A549 (cell line): ENCODE data around the gene UNC13D. TPM values are rescaled to one million over a fixed set of nuclear protein-coding genes. Genes with fewer than 3 reads are reported as not detected.

Experiments
- ATAC-seq, 2 experiments: fragments of 200-7000 bp in 1 of 2; fragments of >200 bp in 1 of 2; cut with Nextera tagmentation in 1 of 2; cut with Tn5 transposase in 1 of 2; 3 replicates each; pipeline versions ENCODE4 v1.8.0 to v1.9.1; 2018 to 2020; ENCODE audit warnings: mild to moderate bottlenecking in 1 of 2, moderate library complexity in 1 of 2
- CTCF ChIA-PET: fragments of 300-600 bp; sonication (Branson Sonifier 250); formaldehyde crosslinking; extraction: SDS; loops from one replicate; lab custom pipeline; 2021; ENCODE audit warnings: antibody characterized with exemption, inconsistent platforms; lab: Yijun Ruan, JAX
- POLR2A ChIA-PET: fragments of 350-600 bp; formaldehyde crosslinking; extraction: SDS; loops from one replicate; lab custom pipeline; 2021; ENCODE audit warnings: antibody characterized with exemption, inconsistent platforms; lab: Yijun Ruan, JAX
- DNase-seq, 2 experiments: peaks; one replicate each; pipeline versions ENCODE4 v3.0.0 to v3.0.0-alpha.2; 2011 to 2016; ENCODE audit warnings: low read depth in 1 of 2, low spot score in 1 of 2
- FAIRE-seq: peaks from 2 replicates; lab custom pipeline; 2011; peaks lifted over from hg19 to GRCh38; lab: Jason Lieb, UNC
- H3K27ac ChIP-seq, 2 experiments: fragments of >200 bp; sonication (Bioruptor Twin); formaldehyde crosslinking; 3 replicates each; pipeline ENCODE4 v1.5.1; 2016 to 2017
- H3K4me1 ChIP-seq: fragments of >200 bp; sonication (Bioruptor Twin); formaldehyde crosslinking; 3 replicates; pipeline ENCODE4 v1.6.1; 2016
- H3K4me2 ChIP-seq: fragments of >200 bp; sonication (Bioruptor Twin); formaldehyde crosslinking; 3 replicates; pipeline ENCODE4 v1.6.1; 2016
- H3K4me3 ChIP-seq: fragments of >200 bp; sonication (Bioruptor Twin); formaldehyde crosslinking; 3 replicates; pipeline ENCODE4 v1.5.1; 2016
- H3K9me3 ChIP-seq: fragments of >200 bp; sonication (Bioruptor Twin); formaldehyde crosslinking; 3 replicates; pipeline ENCODE4 v1.6.1; 2016
- ATOH8 ChIP-seq: fragments of 250-450 bp; sonication (Bioruptor Pico); IDR thresholded peaks from 2 replicates; pipeline ENCODE4 v1.5.0; 2020; ENCODE audit warnings: low read depth, mild to moderate bottlenecking, moderate library complexity
- CHD4 ChIP-seq: fragments of 200-600 bp; sonication (generic); IDR thresholded peaks from 2 replicates; pipeline ENCODE4 v1.6.1; 2016; ENCODE audit warnings: antibody characterized with exemption, mild to moderate bottlenecking, borderline replicate concordance
- CTCF ChIP-seq: fragments of >200 bp; sonication (Bioruptor Twin); formaldehyde crosslinking; IDR thresholded peaks from 3 replicates; pipeline ENCODE4 v1.5.1; 2016
- E2F6 ChIP-seq: IDR thresholded peaks from 2 replicates; pipeline ENCODE4 v1.6.1; 2012; ENCODE audit warnings: low read depth, borderline replicate concordance
- ELK1 ChIP-seq: fragments of 150-350 bp; IDR thresholded peaks from 2 replicates; pipeline ENCODE4 v1.6.1; 2014; ENCODE audit warnings: low read depth, mild to moderate bottlenecking, low read length
- GATA3 ChIP-seq: IDR thresholded peaks from 2 replicates; pipeline ENCODE4 v1.6.1; 2012; ENCODE audit warnings: borderline replicate concordance
- HOXB13 ChIP-seq: fragments of 250-450 bp; sonication (Bioruptor Pico); IDR thresholded peaks from 2 replicates; pipeline ENCODE4 v1.5.0; 2020; ENCODE audit warnings: low read depth, mild to moderate bottlenecking, moderate library complexity
- HOXB5 ChIP-seq: fragments of 250-450 bp; sonication (Bioruptor Pico); IDR thresholded peaks from 2 replicates; pipeline ENCODE4 v1.5.0; 2020; ENCODE audit warnings: mild to moderate bottlenecking, moderate library complexity
- JUN ChIP-seq, 2 experiments: fragments of >200 bp; sonication (Bioruptor Twin); formaldehyde crosslinking; IDR thresholded peaks; 2 replicates in 1 of 2; 3 replicates in 1 of 2; pipeline ENCODE4 v1.6.1; 2016 to 2017
- KDM1A ChIP-seq: fragments of 200-600 bp; sonication (generic); IDR thresholded peaks from 2 replicates; pipeline ENCODE4 v1.6.1; 2016; ENCODE audit warnings: low read depth, mild to moderate bottlenecking
- MAFK ChIP-seq: fragments of 450-650 bp; IDR thresholded peaks from 2 replicates; pipeline ENCODE4 v1.6.1; 2014; ENCODE audit not compliant: partially characterized antibody
- MAX ChIP-seq: IDR thresholded peaks from 2 replicates; pipeline ENCODE4 v1.6.1; 2012
- MAZ ChIP-seq: fragments of 150-350 bp; IDR thresholded peaks from 2 replicates; pipeline ENCODE4 v1.6.1; 2014; ENCODE audit warnings: antibody characterized with exemption, low read depth, low read length, borderline replicate concordance
- MYC ChIP-seq: IDR thresholded peaks from 2 replicates; pipeline ENCODE4 v1.6.1; 2012; ENCODE audit warnings: mild to moderate bottlenecking, inconsistent platforms, low read length, improper control_type of control experiment, borderline replicate concordance
- NFE2L2 ChIP-seq: fragments of 150-350 bp; conservative IDR thresholded peaks from 2 replicates; pipeline ENCODE4 v1.6.1; 2014; ENCODE audit warnings: low read length
- NR3C1 ChIP-seq: fragments of >200 bp; sonication (Bioruptor Twin); formaldehyde crosslinking; IDR thresholded peaks from 3 replicates; pipeline ENCODE4 v1.6.1; 2017
- PBX3 ChIP-seq: IDR thresholded peaks from 2 replicates; pipeline ENCODE4 v1.6.1; 2012
- PHF8 ChIP-seq: fragments of 200-600 bp; sonication (generic); IDR thresholded peaks from 2 replicates; pipeline ENCODE4 v1.6.1; 2016; ENCODE audit warnings: low read depth, mild to moderate bottlenecking, antibody characterized with exemption, moderate library complexity, borderline replicate concordance
- POLR2A ChIP-seq: IDR thresholded peaks from 2 replicates; pipeline ENCODE4 v1.6.1; 2012; ENCODE audit warnings: mild to moderate bottlenecking, low read length
- POLR2AphosphoS2 ChIP-seq: conservative IDR thresholded peaks from 2 replicates; pipeline ENCODE4 v1.6.1; 2012; ENCODE audit warnings: low read length, improper control_type of control experiment, inconsistent platforms
- RAD21 ChIP-seq, 2 experiments: fragments of >200 bp in 1 of 2; sonication (Bioruptor Twin) in 1 of 2; formaldehyde crosslinking in 1 of 2; IDR thresholded peaks in 1 of 2; conservative IDR thresholded peaks in 1 of 2; 2 replicates in 1 of 2; 3 replicates in 1 of 2; pipeline ENCODE4 v1.6.1; 2012 to 2018; ENCODE audit warnings: inconsistent platforms in 1 of 2
- RNF2 ChIP-seq: fragments of 200-600 bp; sonication (generic); IDR thresholded peaks from 2 replicates; pipeline ENCODE4 v1.6.1; 2016; ENCODE audit warnings: low read depth, mild to moderate bottlenecking, antibody characterized with exemption, moderate library complexity, borderline replicate concordance
- SMC3 ChIP-seq: fragments of >200 bp; sonication (Bioruptor Twin); formaldehyde crosslinking; IDR thresholded peaks from 3 replicates; pipeline ENCODE4 v1.6.1; 2018; ENCODE audit warnings: inconsistent platforms
- USF2 ChIP-seq: fragments of 450-650 bp; IDR thresholded peaks from 2 replicates; pipeline ENCODE4 v1.6.1; 2014; ENCODE audit warnings: antibody characterized with exemption
- WGBS: methylation state at CpG from one replicate; pipeline ENCODE4 v1.1.6; 2017; ENCODE audit errors: missing lambda C conversion rate; 5-methylcytosine and 5-hydroxymethylcytosine counted together
- polyA plus RNA-seq, 4 experiments: library from polyadenylated mRNA; depleted of rRNA in 3 of 4; stranded (reverse); fragments of >200 nt; fragmentation: RNase III in 1 of 4; extraction: RNeasy Plus Mini Kit Qiagen cat#74134 plus additional on column Dnase treatment in 1 of 4; gene quantifications; 2 replicates in 3 of 4; 3 replicates in 1 of 4; pipeline ENCODE4 v1.2.3, GENCODE V29; 2011 to 2017

UNC13D gene
- polyA plus RNA-seq, 2 of the 4 experiments (the other 2 are of a cell fraction): 1.6 to 3.5 TPM

- no peak for TF ChIP-seq ELK1
- TF ChIP-seq HOXB13: no peak
- TF ChIP-seq PBX3: peak; percentile 73; the same call in 1 of the 2 replicates
- no peak for TF ChIP-seq KDM1A
- TF ChIP-seq PHF8: no peak
- TF ChIP-seq MAZ: peak; percentile 95
- TF ChIP-seq USF2: no peak
- no peak for TF ChIP-seq POLR2AphosphoS2
- TF ChIP-seq NR3C1: no peak
- peak; percentile 76; the same call in 1 of the 2 replicates for TF ChIP-seq MYC
- TF ChIP-seq SMC3: peak; percentile 39; the same call in 2 of the 3 replicates
These were observed 32.9 kb upstream of the UNC13D start (continued) for GRCh38 chr17:75876938-75877751.

- H3K9me3 ChIP-seq: no peaks in the 10 kb centered on the region
- H3K4me3 ChIP-seq: peak overlapping the region; percentile 85
- 3% methylated on average over 16 of the region's 26 CpGs for WGBS
- ATAC-seq: peak; percentile 38 to 62
- H3K27ac ChIP-seq: peak overlapping the region; percentile 92 to 94
- no peak for FAIRE-seq
- peaks cover 43% of the 10 kb centered on the region for H3K4me1 ChIP-seq
- peak overlapping the region; percentile 93 for H3K4me2 ChIP-seq
- TF ChIP-seq RAD21 (conservative IDR thresholded peaks at IDR 0.05 in 1 of 2, IDR thresholded peaks at IDR 0.05 in 1 of 2) (0 out of 5 replicates have a peak, but pooled peaks of 1 of the 2 experiments have one; percentile 2), RNF2 (no peak), NR3C1 (no peak), POLR2A (0 out of 2 replicates have a peak, but pooled peaks have one; percentile 15), PBX3 (peak; percentile 12; the same call in 1 of the 2 replicates), CHD4 (no peak), MAX (peak; percentile 49), NFE2L2 (no peak), MAFK (no peak), POLR2AphosphoS2 (no peak), E2F6 (peak; percentile 53; the same call in 1 of the 2 replicates), CTCF (peak; percentile 24; the same call in 1 of the 3 replicates), GATA3 (peak; percentile 12; the same call in 1 of the 2 replicates), JUN (IDR thresholded peaks at IDR 0.05) (peak in 1 of 2 experiments; percentile 39; a peak in 1 of 5 replicates), ATOH8 (CRISPR knock-in tag) (peak; percentile 80; the same call in 1 of the 2 replicates), HOXB5 (CRISPR knock-in tag) (0 out of 2 replicates have a peak, but pooled peaks have one; percentile 11)
- DNase-seq: peak; percentile 74
- ChIA-PET POLR2A (interaction anchor here (0.6 to 4.9 kb wide), 6 partner anchors 20 to 104 kb away, joined by 5 to 52 read pairs (median 22); partner anchors contain the start of genes ACOX1, MRPL38, TEN1 and TRIM65), CTCF (interaction anchor here (0.7 to 22.8 kb wide), 25 partner anchors 9 to 196 kb away, joined by 3 to 513 read pairs (median 5); partner anchors contain the start of genes GALK1, MRPL38, TRIM65 and UNK)
These were observed 32.2 kb upstream of the UNC13D start for GRCh38 chr17:75876190-75876937.
